Brain pericyte (primary cell): ENCODE results near the gene ZNF576.
"Not testable (repeated sequence)": the region's sequence is repeated elsewhere in the genome, so short reads cannot be mapped to it uniquely, and the experiment has no call there.

ENCODE experiments used
- DNase-seq: peaks from one replicate; pipeline ENCODE4 v3.0.0-alpha.2; 2012; ENCODE audit warnings: low read depth, low spot score

Gene ZNF576, protein sequence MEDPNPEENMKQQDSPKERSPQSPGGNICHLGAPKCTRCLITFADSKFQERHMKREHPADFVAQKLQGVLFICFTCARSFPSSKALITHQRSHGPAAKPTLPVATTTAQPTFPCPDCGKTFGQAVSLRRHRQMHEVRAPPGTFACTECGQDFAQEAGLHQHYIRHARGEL

DNA sequence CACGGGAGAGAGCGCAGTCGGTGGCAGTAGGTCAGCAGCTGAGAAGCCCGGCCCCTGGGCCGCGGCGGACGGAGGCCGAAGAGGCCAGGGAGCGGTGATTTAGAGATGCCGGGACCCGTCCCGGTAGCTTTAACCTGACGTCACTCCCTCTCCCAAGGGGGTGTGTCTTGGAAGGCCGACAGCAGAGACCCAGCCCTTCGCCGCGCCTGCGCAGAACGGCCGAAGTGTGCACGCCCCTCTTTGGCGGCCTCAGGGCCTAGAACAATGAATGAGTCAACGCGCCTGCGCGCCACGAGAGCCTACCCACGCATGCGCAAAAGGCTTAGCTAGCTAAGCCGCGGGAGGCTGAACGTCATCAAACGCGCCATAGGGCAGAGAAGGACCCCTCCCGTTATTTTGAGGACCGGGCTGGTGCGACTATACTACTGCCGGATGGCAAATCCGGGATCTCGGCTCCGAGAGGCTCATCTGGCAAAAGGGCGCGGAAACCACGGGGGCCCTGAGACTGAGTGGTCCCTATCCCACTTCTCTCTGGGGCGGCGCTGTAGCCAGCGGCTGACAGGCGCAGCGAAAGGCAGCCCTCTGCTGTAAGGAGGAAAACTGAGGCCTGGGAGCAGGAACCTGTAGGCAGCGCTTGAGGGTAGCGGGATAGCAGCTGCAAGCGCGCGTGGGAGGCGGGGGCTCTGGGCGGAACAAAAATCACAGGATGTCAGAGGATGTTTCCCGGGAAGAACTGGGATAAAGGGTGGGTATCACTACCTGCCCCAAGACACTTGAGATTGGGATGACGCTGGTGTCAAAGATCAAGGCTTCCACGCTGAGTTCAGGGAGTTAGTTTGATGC is at the start of gene ZNF576, which contains the start of gene IRGQ:
Gene ZNF576, plus strand, starts transcription at position 597 of the 843 bp plus-strand sequence. CDS start 514 bp downstream, outside the sequence.
Gene IRGQ, minus strand, starts transcription at position 136 of the 843 bp plus-strand sequence. CDS start 796 bp downstream, outside the sequence.
- peak; percentile 100 for DNase-seq

DNA sequence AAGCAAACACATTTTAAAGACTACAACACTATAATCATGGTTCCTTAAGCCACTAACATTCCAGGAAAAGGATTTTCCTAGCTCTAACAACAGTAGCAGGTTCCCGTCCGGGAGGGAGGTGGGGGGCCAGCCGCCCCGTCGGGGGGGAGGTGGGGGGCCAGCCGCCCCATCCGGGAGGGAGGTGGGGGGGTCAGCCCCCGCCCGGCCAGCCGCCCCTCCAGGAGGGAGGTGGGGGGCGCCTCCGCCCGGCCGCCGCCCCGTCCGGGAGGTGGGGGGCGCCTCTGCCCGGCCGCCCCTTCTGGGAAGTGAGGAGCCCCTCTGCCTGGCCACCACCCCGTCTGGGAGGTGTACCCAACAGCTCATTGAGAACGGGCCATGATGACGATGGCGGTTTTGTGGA is 48.5 kb upstream of the ZNF576 start:
- DNase-seq: not testable (repeated sequence)

DNA sequence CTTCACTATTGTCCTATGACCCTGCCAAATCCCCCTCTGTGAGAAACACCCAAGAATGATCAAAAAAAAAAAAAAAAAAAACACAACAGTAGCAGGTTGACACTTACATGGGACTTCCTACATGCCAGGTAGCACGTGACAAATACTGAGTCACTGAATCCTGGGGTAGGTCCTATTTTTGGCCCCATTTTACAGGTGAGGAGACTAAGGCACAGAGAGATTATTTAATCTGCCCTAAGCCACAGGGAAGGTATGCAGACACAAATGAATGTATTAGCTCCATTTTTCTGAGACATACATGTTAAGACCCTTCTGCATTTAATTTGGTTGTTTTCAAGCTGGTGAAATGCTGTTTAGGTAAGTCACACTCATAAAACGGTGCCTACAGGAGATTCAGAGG is 47.7 kb upstream of the ZNF576 start:
- no peak for DNase-seq

DNA sequence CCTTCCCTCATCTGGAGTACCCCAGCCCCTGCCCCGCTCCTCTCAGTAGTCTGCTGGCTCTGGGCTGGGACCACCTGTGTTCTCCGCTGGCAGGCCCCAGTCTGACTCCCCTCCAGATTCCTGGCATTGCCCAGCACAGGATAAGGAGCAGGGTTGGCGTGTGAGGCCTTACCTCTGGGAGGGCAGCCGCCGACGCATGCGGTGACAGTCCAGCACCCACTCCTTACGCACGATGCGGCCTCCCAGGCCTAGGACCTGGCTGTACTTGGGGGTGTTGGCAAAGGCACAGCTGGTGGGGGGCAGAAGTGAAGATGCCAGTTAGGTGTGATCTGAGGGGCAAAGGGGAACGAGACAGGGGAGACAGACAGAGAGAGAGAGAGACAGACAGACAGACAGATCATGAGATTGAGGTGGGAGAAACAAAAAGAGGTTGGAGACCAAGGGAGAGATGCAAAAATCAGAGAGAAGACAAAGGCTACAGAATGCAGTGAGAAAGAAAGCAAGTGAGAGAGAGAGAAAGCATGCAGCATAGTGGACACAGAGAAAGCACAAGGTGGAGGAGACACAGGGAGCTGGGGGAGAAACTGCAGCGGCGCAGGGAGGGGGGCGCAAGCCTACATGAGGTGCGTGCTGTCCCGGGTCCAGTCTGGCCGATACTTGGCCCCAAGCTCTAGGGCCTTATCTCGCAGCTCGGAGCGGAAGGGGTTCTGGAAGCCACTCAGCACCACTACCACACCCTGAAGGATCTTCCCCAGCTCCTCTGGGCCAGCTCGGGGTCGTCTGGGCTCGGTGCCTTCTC is 44.8 kb upstream of the ZNF576 start:
- DNase-seq: no peak

DNA sequence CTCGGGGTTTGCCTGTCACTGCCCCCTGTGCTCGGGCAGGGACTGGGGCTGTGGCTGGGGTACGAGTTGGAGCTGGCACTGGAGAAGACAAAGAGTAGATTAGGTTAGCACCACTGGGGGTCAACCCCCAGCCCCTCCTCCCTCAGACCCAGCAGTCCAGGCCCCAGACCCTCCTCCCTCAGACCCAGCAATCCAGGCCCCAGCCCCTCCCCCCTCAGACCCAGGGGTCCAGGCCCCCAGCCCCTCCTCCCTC is 44.3 kb upstream of the ZNF576 start:
- no peak for DNase-seq

DNA sequence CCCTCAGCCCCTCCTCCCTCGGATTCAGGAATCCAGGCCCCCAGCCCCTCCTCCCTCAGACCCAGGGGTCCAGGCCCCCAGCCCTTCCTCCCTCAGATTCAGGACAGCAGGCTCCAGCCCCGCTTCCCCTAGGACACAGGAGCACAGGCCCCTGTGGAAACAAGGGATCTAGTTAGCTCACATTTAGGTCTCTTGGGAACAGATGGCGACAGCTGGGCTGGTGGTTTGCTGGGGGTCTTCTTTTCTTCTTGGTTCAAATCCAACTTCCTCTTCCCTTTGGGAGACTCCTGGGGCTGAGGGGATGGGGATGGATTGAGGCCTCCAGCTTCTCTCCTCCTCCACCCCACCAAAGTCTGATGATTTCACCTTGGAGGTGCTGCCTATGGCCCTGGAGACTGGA is 43.8 kb upstream of the ZNF576 start:
- DNase-seq: no peak

DNA sequence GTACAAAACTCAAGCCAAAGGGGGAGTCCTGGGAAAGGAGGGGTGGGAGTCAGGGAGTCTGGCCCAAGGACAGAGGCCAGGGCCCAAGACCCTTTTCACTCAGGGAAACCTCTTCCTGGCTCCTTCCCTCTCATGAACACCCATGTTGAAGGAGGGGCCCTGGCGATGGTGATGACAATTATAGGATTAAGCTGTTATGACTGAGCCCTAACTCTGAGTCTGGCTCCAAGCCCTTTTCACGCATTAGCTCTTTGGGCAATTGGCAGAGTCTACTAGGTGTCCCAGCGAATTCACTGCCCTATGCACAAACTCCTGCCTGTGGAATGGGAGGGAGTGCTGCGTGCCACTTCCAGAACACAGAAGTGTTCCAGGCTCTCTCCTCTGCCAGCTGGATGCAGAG is 42.7 kb upstream of the ZNF576 start:
- no peak for DNase-seq

DNA sequence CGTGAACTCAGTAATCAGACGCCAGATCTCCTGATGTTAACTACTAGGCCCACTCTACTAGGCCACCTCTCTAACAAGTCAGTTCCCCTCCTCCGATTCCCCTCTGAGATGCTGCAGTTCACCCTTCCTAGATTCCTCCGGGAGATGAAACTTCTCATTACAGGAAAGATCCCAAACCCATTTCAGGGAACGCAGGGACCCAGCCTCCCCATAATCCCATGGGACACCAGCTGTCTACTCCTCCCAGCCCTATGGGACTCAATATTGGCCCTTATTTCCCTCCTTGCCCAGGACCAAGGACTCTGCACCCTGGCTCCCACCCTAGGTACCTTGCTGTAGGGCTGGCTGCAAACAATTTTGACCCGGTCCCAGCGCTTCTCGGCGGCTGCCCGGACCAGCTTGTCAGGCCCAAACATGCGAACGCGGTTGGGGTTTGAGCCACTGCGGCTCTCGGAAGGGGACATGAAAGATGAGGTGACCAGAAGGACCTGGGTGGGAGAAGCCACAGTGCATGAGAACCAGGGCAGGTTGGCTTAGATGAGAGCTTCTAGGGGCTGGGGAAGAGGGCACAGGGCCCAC is 42.0 kb upstream of the ZNF576 start:
- no peak for DNase-seq

DNA sequence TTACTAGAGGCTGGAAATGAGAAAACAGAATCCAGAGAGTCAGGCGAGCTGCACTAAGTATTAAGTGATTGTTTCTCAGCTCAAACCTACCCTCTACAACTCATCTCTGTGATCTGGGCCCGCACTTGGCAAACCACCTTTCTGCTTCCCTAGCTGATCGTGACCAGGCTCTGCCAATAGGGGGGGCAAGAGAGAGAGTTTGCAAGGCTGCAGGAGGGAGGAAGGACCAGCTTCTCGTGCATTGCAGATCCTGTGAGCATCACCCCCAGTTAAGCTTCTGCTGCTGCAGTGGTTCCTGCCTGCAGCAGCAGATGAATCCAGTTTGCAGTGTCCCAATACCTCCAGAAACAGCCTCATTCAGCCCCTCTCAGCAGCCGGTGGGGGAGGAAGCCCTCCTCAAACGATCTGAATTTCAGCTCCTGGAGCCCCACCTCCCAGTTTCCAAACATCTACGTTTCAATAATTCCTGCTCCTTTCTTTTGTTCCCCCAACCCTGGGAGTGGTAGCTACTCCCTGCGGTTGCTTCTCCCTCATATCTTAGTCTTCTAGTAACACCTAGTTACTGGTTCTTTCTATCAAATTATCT is 41.1 kb upstream of the ZNF576 start:
- DNase-seq: no peak

DNA sequence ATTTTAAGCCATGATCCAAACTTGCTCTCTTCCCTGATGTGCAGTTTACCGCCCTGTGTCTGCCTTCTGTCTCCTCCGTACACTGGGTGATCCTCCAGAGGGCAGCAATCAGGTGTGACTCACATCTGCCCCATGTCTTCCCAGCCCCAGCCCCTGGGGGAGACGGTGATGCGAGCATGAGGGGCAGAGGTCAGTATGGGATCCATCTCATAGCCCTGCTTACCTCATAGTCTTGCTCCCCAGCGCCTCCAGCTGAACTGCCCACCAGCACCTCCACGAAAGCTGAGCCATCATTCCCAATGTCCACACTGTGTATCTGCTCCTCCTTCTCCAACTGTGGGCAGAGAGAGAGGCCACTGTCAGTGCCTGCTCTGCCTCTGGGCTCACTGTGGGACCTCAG is 35.7 kb upstream of the ZNF576 start:
- DNase-seq: no peak

DNA sequence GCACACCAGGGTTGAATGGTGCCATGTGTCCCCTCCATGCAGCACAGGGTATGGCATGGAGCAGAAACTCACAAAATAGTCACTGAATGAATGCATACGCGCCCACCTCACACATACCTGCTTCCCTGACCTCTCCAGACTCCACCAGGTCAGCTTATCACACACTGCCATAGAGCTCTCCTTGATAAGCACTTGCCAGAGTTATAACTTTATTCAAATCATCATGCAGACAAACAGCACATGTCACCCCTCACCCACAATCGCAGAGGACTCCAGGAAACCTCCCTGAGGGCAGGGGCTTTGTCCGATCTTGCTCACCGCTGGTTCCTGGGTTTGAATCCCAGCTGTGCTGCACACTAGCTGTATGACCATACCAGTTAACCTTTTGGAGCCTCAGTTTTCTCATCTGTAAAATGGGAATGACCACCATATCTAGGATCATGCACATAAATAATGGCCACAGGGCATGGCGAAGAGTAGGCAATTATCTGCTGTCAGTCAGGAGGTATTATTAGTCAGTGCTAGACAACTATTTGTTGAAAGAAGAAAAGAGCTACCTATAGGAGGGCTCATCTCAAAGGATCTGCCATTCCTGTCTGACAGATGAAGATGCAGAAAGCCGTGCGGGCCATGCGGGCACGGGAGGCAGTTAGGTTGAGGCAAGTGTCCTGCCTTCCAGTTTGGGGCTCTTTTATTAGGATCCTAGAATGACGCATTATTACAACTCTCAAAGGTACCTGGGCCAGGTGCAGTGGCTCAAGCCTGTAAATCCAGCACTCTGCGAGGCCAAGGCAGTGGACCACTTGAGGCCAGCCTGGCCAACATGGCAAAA is 35.0 kb upstream of the ZNF576 start:
- no peak for DNase-seq

DNA sequence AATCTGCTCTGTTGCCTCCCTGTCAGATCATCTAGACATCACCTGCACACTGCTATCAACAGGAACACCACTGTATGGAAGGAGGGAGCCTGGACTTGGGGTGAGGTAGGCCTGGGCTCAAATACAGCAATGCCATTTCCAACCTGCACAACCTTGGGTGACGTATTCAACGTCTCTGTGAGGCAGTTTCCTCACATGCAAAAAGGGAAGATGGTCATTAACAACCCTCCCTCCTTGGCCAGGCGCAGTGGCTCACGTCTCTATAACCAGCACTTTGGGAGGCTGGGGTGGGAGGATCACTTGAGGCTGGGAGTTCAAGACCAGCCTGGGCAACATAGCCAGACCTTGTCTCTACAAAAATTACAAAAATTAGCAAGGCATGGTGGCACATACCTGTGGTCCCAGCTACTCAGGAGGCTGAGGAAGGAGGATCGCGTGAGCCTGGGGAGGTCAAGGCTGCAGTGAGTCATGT is 34.1 kb upstream of the ZNF576 start:
- DNase-seq: no peak

DNA sequence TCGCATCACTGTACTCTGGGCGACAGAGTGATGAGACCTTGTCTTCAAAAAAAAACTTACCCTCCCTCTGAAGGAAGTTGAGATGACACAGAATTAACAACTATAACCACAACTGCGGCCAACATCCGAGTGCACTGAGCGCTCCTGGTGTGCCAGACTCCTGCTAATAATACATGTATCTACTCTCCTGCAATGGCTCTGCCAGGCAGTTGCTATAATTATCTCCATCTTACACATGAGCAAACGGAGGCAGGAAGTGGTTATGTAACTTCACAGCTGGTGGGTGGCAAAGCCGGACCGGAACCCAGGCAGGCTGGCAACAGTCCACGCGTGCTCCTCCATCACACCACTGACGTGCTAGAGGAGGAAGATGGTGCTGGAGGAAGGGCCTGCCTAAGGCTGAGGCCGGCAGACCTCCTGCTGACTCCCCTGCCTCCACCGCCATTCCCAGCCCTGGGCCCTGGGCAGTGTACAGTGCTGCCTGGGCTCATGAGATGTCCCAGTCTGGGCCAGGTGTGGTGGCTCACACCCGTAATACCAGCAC is 33.6 kb upstream of the ZNF576 start:
- peak; percentile 75 for DNase-seq

DNA sequence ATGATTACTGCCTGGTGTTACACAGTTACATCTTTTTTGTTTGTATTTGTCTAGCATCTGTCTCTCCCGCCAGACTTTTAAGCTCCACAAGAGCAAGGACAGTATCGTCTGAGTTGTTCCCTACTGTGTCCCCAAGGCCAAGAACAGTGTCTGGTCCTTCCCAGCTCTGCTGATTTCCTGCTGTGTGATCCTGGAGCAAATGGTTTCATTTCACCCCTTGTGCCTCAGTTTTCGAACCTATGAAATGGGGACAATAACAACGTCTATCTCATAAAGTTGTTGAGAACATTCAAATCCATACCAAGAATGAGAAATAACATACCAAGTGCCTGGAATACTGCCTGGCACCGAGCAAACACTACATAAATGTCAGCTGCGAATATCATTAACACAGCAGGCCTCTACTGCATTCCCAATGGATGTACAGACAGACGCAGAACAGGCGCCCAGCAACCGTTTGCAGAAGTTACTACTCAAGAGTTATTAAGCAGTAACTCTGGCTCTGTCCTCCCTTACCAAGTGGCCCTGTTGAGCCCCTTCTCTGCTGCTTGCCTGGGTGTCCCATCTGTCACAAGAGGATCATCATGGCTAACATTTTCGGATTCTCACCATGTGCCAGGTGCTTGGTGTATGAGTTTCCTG is 32.5 kb upstream of the ZNF576 start:
- no peak for DNase-seq

DNA sequence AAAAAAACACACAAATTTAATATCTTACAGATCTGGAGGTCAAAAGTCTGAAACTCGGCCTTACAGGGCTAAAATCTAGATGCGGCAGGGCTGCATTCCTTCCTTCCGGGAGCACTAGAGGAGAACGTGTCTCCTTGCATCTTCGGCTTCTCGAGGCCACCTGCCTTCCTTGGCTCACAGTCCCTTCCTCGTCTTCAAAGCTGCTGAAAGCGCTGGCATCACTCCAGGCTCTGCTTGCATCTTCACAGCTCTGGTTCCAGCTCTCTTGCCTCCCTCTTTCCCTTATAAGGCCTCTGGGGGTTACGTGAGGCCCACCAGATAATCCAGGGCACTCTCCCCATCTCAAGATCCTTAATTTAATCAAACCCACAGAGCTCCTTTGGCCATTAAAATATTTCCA is 31.6 kb upstream of the ZNF576 start:
- no peak for DNase-seq

DNA sequence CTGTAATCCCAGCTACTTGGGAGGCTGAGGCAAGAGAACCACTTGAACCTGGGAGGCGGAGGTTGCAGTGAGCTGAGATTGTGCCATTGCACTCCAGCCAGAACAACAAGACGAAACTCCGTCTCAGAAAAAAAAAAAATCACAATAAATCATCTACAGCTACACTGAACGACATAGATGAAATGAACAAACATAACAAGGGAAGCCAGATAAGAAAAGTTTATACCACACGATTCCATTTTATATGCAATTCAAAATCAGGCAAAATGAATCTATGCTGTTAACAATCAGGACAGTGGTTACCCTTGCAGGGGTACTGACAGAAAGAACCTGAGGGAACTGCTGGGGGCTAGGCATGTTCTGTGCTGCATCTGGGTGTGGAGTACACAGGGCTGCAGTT is 26.7 kb upstream of the ZNF576 start:
- no peak for DNase-seq

DNA sequence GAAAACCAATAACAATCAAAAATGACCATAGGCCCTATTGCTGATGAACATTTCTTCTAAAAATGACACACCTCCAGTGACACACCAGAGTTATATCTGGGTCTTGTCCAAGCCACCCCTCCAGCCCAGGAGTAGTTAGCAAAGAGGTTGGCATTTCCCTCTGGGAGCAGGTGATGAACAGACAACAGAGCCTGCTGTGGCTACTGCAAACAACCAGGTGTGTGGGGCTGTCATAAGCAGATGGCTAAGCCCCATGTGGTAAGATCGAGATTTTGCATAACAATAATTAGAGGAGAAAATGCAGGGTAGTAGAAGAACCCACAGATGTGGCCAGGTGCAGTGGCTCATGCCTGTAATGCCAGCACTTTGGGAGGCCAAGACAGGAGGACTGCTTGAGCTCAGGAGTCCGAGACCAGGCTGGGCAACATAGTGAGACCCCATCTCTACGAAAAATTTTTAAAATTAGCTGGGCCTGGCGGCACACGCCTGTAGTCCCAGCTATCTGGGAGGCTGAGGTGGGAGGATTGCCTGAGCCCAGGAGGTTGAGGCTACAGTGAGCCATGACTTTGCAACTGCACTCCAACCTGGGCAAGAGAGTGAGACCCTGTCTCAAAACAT is 26.1 kb upstream of the ZNF576 start:
- no peak for DNase-seq

DNA sequence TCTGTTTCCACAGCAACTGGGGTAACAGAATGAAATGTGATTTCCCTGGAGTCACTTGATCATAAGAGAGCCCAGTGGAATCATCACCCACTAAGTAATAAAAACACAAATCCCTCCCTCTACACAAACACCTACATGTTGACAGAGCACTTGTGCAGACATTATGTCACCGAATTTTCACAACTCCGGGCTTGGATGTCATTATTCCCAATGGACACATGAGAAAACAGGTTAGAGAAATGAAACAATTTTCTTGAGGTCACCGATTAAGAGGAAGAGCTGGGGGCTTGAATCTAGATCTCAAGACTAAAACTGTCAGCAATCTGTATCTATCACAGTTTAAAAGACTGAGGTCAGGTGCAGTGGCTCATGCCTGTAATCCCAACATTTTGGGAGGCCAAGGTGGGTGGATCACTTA is 24.2 kb upstream of the ZNF576 start:
- DNase-seq: no peak

DNA sequence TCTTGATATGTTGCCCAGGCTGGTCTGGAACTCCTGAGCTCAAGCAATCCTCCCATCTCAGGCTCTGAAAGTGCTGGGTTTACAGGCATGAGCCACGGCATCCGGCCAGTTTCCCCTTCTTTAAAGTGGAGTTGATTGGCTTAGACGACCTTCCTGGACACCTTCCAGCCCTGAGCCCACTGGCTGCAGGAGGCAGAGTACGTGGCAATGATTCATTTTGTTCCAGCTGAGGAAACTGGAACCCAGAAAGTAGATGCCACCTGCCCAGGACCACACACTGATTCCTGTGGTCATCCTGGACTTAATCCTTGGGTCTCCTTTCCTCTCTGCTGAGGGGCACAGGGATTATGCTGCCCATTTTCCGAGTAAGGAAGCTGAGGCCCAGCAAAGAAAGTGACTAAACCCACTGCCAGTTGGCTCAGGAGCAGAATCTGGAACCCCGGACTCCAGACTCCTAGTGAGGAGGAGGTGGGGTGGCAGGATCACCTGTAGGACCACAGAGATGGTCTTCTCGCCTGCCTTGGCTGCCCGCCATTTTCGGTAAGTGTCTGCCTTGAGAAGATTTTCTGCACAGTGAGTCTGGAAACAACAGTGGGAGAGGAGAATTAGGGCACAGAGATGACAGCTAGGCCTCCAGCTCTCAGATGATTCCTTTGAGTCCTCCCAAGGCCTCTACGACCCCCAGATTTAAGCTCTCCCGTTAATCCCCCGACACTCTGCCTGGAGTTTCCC is 21.8 kb upstream of the ZNF576 start:
- no peak for DNase-seq
